ENCODE data around the gene PEX5L.

Gene PEX5L

GRCh38 chr3:179884136-179884535, 152.6 kb downstream of the PEX5L start:
- Histone ChIP-seq H3K4me1 (ENCODE audit: control insufficient read depth in 2 of 2, insufficient read depth in 2 of 2, low read length in 2 of 2) (no peaks in the 10 kb centered on the region), H3K9me3 (ENCODE audit: control insufficient read depth in 2 of 2, low read length in 2 of 2) (no peaks in the 10 kb centered on the region), H3K4me3 (ENCODE audit: low read length in 2 of 2) (no peak overlapping the region), H3K9ac (ENCODE audit: low read depth in 1 of 2, low read length in 2 of 2) (no peak overlapping the region), H3K27ac (ENCODE audit: low read depth in 2 of 2, low read length in 2 of 2) (no peak overlapping the region), H3K27me3 (ENCODE audit: control insufficient read depth in 2 of 2, insufficient read depth in 2 of 2, low read length in 2 of 2) (no peaks in the 10 kb centered on the region), H3K36me3 (ENCODE audit: control insufficient read depth in 2 of 2, insufficient read depth in 2 of 2, low read length in 2 of 2) (no peaks in the 10 kb centered on the region)

GRCh38 chr3:179882292-179882691, 154.4 kb downstream of the PEX5L start:
- H3K27ac ChIP-seq (ENCODE audit: low read depth in 2 of 2, low read length in 2 of 2) = no peak overlapping the region
- H3K9ac ChIP-seq (ENCODE audit: low read depth in 1 of 2, low read length in 2 of 2) = no peak overlapping the region
- H3K36me3 ChIP-seq (ENCODE audit: control insufficient read depth in 2 of 2, insufficient read depth in 2 of 2, low read length in 2 of 2) = no peaks in the 10 kb centered on the region
- no peaks in the 10 kb centered on the region for H3K27me3 ChIP-seq (ENCODE audit: control insufficient read depth in 2 of 2, insufficient read depth in 2 of 2, low read length in 2 of 2)
- no peak overlapping the region for H3K4me3 ChIP-seq (ENCODE audit: low read length in 2 of 2)
- no peaks in the 10 kb centered on the region for H3K9me3 ChIP-seq (ENCODE audit: control insufficient read depth in 2 of 2, low read length in 2 of 2)
- no peaks in the 10 kb centered on the region for H3K4me1 ChIP-seq (ENCODE audit: control insufficient read depth in 2 of 2, insufficient read depth in 2 of 2, low read length in 2 of 2)

- no peak overlapping the region for H3K4me3 ChIP-seq (ENCODE audit: low read length in 2 of 2)
- H3K27me3 ChIP-seq (ENCODE audit: control insufficient read depth in 2 of 2, insufficient read depth in 2 of 2, low read length in 2 of 2) = no peaks in the 10 kb centered on the region
- no peaks in the 10 kb centered on the region for H3K4me1 ChIP-seq (ENCODE audit: control insufficient read depth in 2 of 2, insufficient read depth in 2 of 2, low read length in 2 of 2)
- H3K9me3 ChIP-seq (ENCODE audit: control insufficient read depth in 2 of 2, low read length in 2 of 2) = no peaks in the 10 kb centered on the region
- H3K9ac ChIP-seq (ENCODE audit: low read depth in 1 of 2, low read length in 2 of 2) = no peak overlapping the region
- no peaks in the 10 kb centered on the region for H3K36me3 ChIP-seq (ENCODE audit: control insufficient read depth in 2 of 2, insufficient read depth in 2 of 2, low read length in 2 of 2)
- H3K27ac ChIP-seq (ENCODE audit: low read depth in 2 of 2, low read length in 2 of 2) = no peak overlapping the region
Observed at GRCh38 chr3:179881791-179882190, 154.9 kb downstream of the PEX5L start.

- H3K9me3 ChIP-seq (ENCODE audit: control insufficient read depth in 2 of 2, low read length in 2 of 2) = no peaks in the 10 kb centered on the region
- H3K27me3 ChIP-seq (ENCODE audit: control insufficient read depth in 2 of 2, insufficient read depth in 2 of 2, low read length in 2 of 2) = no peaks in the 10 kb centered on the region
- H3K4me1 ChIP-seq (ENCODE audit: control insufficient read depth in 2 of 2, insufficient read depth in 2 of 2, low read length in 2 of 2) = no peaks in the 10 kb centered on the region
- no peak overlapping the region for H3K27ac ChIP-seq (ENCODE audit: low read depth in 2 of 2, low read length in 2 of 2)
- no peak overlapping the region for H3K9ac ChIP-seq (ENCODE audit: low read depth in 1 of 2, low read length in 2 of 2)
- H3K4me3 ChIP-seq (ENCODE audit: low read length in 2 of 2) = no peak overlapping the region
- no peaks in the 10 kb centered on the region for H3K36me3 ChIP-seq (ENCODE audit: control insufficient read depth in 2 of 2, insufficient read depth in 2 of 2, low read length in 2 of 2)
Observed at GRCh38 chr3:179880868-179881267, 155.9 kb downstream of the PEX5L start.

- H3K9me3 ChIP-seq (ENCODE audit: control insufficient read depth in 2 of 2, low read length in 2 of 2) = no peaks in the 10 kb centered on the region
- H3K4me1 ChIP-seq (ENCODE audit: control insufficient read depth in 2 of 2, insufficient read depth in 2 of 2, low read length in 2 of 2) = no peaks in the 10 kb centered on the region
- no peak overlapping the region for H3K27ac ChIP-seq (ENCODE audit: low read depth in 2 of 2, low read length in 2 of 2)
- no peak overlapping the region for H3K9ac ChIP-seq (ENCODE audit: low read depth in 1 of 2, low read length in 2 of 2)
- no peaks in the 10 kb centered on the region for H3K36me3 ChIP-seq (ENCODE audit: control insufficient read depth in 2 of 2, insufficient read depth in 2 of 2, low read length in 2 of 2)
- H3K27me3 ChIP-seq (ENCODE audit: control insufficient read depth in 2 of 2, insufficient read depth in 2 of 2, low read length in 2 of 2) = no peaks in the 10 kb centered on the region
- no peak overlapping the region for H3K4me3 ChIP-seq (ENCODE audit: low read length in 2 of 2)
Observed at GRCh38 chr3:179876440-179876839, 160.3 kb downstream of the PEX5L start.

GRCh38 chr3:179872842-179873241, 163.9 kb downstream of the PEX5L start:
- Histone ChIP-seq H3K36me3 (ENCODE audit: control insufficient read depth in 2 of 2, insufficient read depth in 2 of 2, low read length in 2 of 2) (no peaks in the 10 kb centered on the region), H3K9me3 (ENCODE audit: control insufficient read depth in 2 of 2, low read length in 2 of 2) (no peaks in the 10 kb centered on the region), H3K27ac (ENCODE audit: low read depth in 2 of 2, low read length in 2 of 2) (no peak overlapping the region), H3K4me3 (ENCODE audit: low read length in 2 of 2) (no peak overlapping the region), H3K27me3 (ENCODE audit: control insufficient read depth in 2 of 2, insufficient read depth in 2 of 2, low read length in 2 of 2) (no peaks in the 10 kb centered on the region), H3K4me1 (ENCODE audit: control insufficient read depth in 2 of 2, insufficient read depth in 2 of 2, low read length in 2 of 2) (no peaks in the 10 kb centered on the region), H3K9ac (ENCODE audit: low read depth in 1 of 2, low read length in 2 of 2) (no peak overlapping the region)

- Histone ChIP-seq H3K27ac (ENCODE audit: low read depth in 2 of 2, low read length in 2 of 2) (no peak overlapping the region), H3K36me3 (ENCODE audit: control insufficient read depth in 2 of 2, insufficient read depth in 2 of 2, low read length in 2 of 2) (no peaks in the 10 kb centered on the region), H3K27me3 (ENCODE audit: control insufficient read depth in 2 of 2, insufficient read depth in 2 of 2, low read length in 2 of 2) (no peaks in the 10 kb centered on the region), H3K4me3 (ENCODE audit: low read length in 2 of 2) (no peak overlapping the region), H3K9ac (ENCODE audit: low read depth in 1 of 2, low read length in 2 of 2) (no peak overlapping the region), H3K9me3 (ENCODE audit: control insufficient read depth in 2 of 2, low read length in 2 of 2) (no peaks in the 10 kb centered on the region), H3K4me1 (ENCODE audit: control insufficient read depth in 2 of 2, insufficient read depth in 2 of 2, low read length in 2 of 2) (no peaks in the 10 kb centered on the region)
Observed at GRCh38 chr3:179871782-179872181, 165.0 kb downstream of the PEX5L start.

- Histone ChIP-seq H3K9me3 (ENCODE audit: control insufficient read depth in 2 of 2, low read length in 2 of 2) (no peaks in the 10 kb centered on the region), H3K4me1 (ENCODE audit: control insufficient read depth in 2 of 2, insufficient read depth in 2 of 2, low read length in 2 of 2) (no peaks in the 10 kb centered on the region), H3K27ac (ENCODE audit: low read depth in 2 of 2, low read length in 2 of 2) (no peak overlapping the region), H3K36me3 (ENCODE audit: control insufficient read depth in 2 of 2, insufficient read depth in 2 of 2, low read length in 2 of 2) (no peaks in the 10 kb centered on the region), H3K9ac (ENCODE audit: low read depth in 1 of 2, low read length in 2 of 2) (no peak overlapping the region), H3K27me3 (ENCODE audit: control insufficient read depth in 2 of 2, insufficient read depth in 2 of 2, low read length in 2 of 2) (no peaks in the 10 kb centered on the region), H3K4me3 (ENCODE audit: low read length in 2 of 2) (no peak overlapping the region)
Observed at GRCh38 chr3:179868715-179869114, 168.0 kb downstream of the PEX5L start.

- Histone ChIP-seq H3K36me3 (ENCODE audit: control insufficient read depth in 2 of 2, insufficient read depth in 2 of 2, low read length in 2 of 2) (no peaks in the 10 kb centered on the region), H3K27ac (ENCODE audit: low read depth in 2 of 2, low read length in 2 of 2) (no peak overlapping the region), H3K27me3 (ENCODE audit: control insufficient read depth in 2 of 2, insufficient read depth in 2 of 2, low read length in 2 of 2) (no peaks in the 10 kb centered on the region), H3K4me3 (ENCODE audit: low read length in 2 of 2) (no peak overlapping the region), H3K4me1 (ENCODE audit: control insufficient read depth in 2 of 2, insufficient read depth in 2 of 2, low read length in 2 of 2) (no peaks in the 10 kb centered on the region), H3K9ac (ENCODE audit: low read depth in 1 of 2, low read length in 2 of 2) (no peak overlapping the region), H3K9me3 (ENCODE audit: control insufficient read depth in 2 of 2, low read length in 2 of 2) (no peaks in the 10 kb centered on the region)
Observed at GRCh38 chr3:179867961-179868360, 168.8 kb downstream of the PEX5L start.

- H3K36me3 ChIP-seq (ENCODE audit: control insufficient read depth in 2 of 2, insufficient read depth in 2 of 2, low read length in 2 of 2) = no peaks in the 10 kb centered on the region
- no peaks in the 10 kb centered on the region for H3K4me1 ChIP-seq (ENCODE audit: control insufficient read depth in 2 of 2, insufficient read depth in 2 of 2, low read length in 2 of 2)
- H3K9me3 ChIP-seq (ENCODE audit: control insufficient read depth in 2 of 2, low read length in 2 of 2) = no peaks in the 10 kb centered on the region
- no peak overlapping the region for H3K9ac ChIP-seq (ENCODE audit: low read depth in 1 of 2, low read length in 2 of 2)
- H3K4me3 ChIP-seq (ENCODE audit: low read length in 2 of 2) = no peak overlapping the region
- no peaks in the 10 kb centered on the region for H3K27me3 ChIP-seq (ENCODE audit: control insufficient read depth in 2 of 2, insufficient read depth in 2 of 2, low read length in 2 of 2)
- no peak overlapping the region for H3K27ac ChIP-seq (ENCODE audit: low read depth in 2 of 2, low read length in 2 of 2)
Observed at GRCh38 chr3:179865861-179866505, 170.8 kb downstream of the PEX5L start.

GRCh38 chr3:179861953-179862352, 174.8 kb downstream of the PEX5L start:
- H3K9ac ChIP-seq (ENCODE audit: low read depth in 1 of 2, low read length in 2 of 2) = no peak overlapping the region

More at GRCh38 chr3:179861953-179862352, 174.8 kb downstream of the PEX5L start:
- Histone ChIP-seq H3K9me3 (ENCODE audit: control insufficient read depth in 2 of 2, low read length in 2 of 2) (no peaks in the 10 kb centered on the region), H3K36me3 (ENCODE audit: control insufficient read depth in 2 of 2, insufficient read depth in 2 of 2, low read length in 2 of 2) (no peaks in the 10 kb centered on the region), H3K27me3 (ENCODE audit: control insufficient read depth in 2 of 2, insufficient read depth in 2 of 2, low read length in 2 of 2) (no peaks in the 10 kb centered on the region), H3K4me3 (ENCODE audit: low read length in 2 of 2) (no peak overlapping the region), H3K27ac (ENCODE audit: low read depth in 2 of 2, low read length in 2 of 2) (no peak overlapping the region), H3K4me1 (ENCODE audit: control insufficient read depth in 2 of 2, insufficient read depth in 2 of 2, low read length in 2 of 2) (no peaks in the 10 kb centered on the region)
